Heart right ventricle (tissue), 16 donors: Measurements from ENCODE around the gene STAT2. TPM values are rescaled to one million over a fixed set of nuclear protein-coding genes. Genes with fewer than 3 reads are reported as not detected.
"Not testable (repeated sequence)": the region's sequence is repeated elsewhere in the genome, so short reads cannot be mapped to it uniquely, and the experiment has no call there.

Source experiments
- ATAC-seq, 8 donors: fragments of 200-7000 bp; cut with Tn5 transposase; one replicate each; pipeline ENCODE4 v1.9.1; 2020; ENCODE audit warnings: mild to moderate bottlenecking in 8 of 8, moderate library complexity in 8 of 8, moderate number of reproducible peaks in 1 of 8
- DNase-seq, 2 donors: peaks; one replicate each; pipeline ENCODE4 v3.0.0-alpha.2; 2020
- H3K27ac ChIP-seq, 10 donors: fragments of 200-600 bp; sonication (generic) in 2 of 10; one replicate each; pipeline versions ENCODE4 v1.5.0 to v1.8.0; 2020 to 2022; ENCODE audit warnings: mild to moderate bottlenecking in 3 of 10
- H3K27me3 ChIP-seq, 7 donors: fragments of 200-600 bp; one replicate each; pipeline ENCODE4 v1.8.0; 2021 to 2022; ENCODE audit warnings: mild to moderate bottlenecking in 2 of 7
- H3K36me3 ChIP-seq, 9 donors: fragments of 200-600 bp; sonication (generic) in 1 of 9; one replicate each; pipeline versions ENCODE4 v1.5.0 to v1.8.0; 2020 to 2022; ENCODE audit warnings: mild to moderate bottlenecking in 2 of 9
- H3K4me1 ChIP-seq, 9 donors: fragments of 200-600 bp; sonication (generic) in 1 of 9; one replicate each; pipeline versions ENCODE4 v1.5.0 to v1.8.0; 2020 to 2022; ENCODE audit warnings: mild to moderate bottlenecking in 4 of 9
- H3K4me3 ChIP-seq, 10 donors: fragments of 200-600 bp; sonication (generic) in 2 of 10; one replicate each; pipeline versions ENCODE4 v1.5.0 to v1.8.0; 2020 to 2022; ENCODE audit warnings: mild to moderate bottlenecking in 7 of 10, moderate library complexity in 2 of 10
- H3K9me3 ChIP-seq, 11 donors: fragments of 200-600 bp in 10 of 11; sonication (generic) in 2 of 11; one replicate each; pipeline versions ENCODE4 v1.5.0 to v1.8.0; 2013 to 2022; ENCODE audit warnings: mild to moderate bottlenecking in 2 of 11, control low read depth in 1 of 11, moderate library complexity in 1 of 11
- WGBS, 2 donors: extraction: QIAGEN DNeasy Blood & Tissue Kit; methylation state at CpG; one replicate each; pipeline ENCODE4 v1.1.7; 2013; ENCODE audit warnings: inconsistent platforms in 1 of 2; 5-methylcytosine and 5-hydroxymethylcytosine counted together
- intact Hi-C, 10 donors: fragments of 100-400 bp; cut with DNase I; formaldehyde crosslinking; loops; one replicate each; pipeline versions ENCODE4 v1.11.1 to v1.14.2; 2022
- polyA plus RNA-seq, 2 donors: library from polyadenylated mRNA; stranded (reverse); fragments of 200-250 nt; gene quantifications; one replicate each; pipeline ENCODE4 v1.2.3, GENCODE V29; 2013
- total RNA-seq, 10 donors: library from RNA; stranded (reverse); fragmentation: NEBNext Ultra II Directional in 3 of 10; extraction: Animal tissue kit (Norgen Biotek cat#: 25700) in 3 of 10; gene quantifications; one replicate each; pipeline versions ENCODE4 v1.2.1 to v1.2.4, GENCODE V29; 2021 to 2023
- TF ChIP-seq, protein P1 (sequence below), 9 donors: fragments of 200-600 bp; sonication (generic) in 2 of 9; IDR thresholded peaks; one replicate each; pipeline versions ENCODE4 v1.5.0 to v1.8.0; 2021 to 2022; ENCODE audit warnings: antibody characterized with exemption in 9 of 9, mild to moderate bottlenecking in 5 of 9, moderate library complexity in 1 of 9
- donor health status: Arrhythmogenic right ventricular cardiomyopathy.
- donor health status: ischemic (EF 13 %, LVEDD 7.1; RV severe dilation, severe dysfunction).
- donor health status: healthy with polysubstance abuse.
- donor health status: DM: no; HTN: yes; CAD: no.
- donor health status: DM: no; HTN: no; CAD: no.
- donor health status: ischemic (EF 25% LVEDD 6.9; RV normal size, moderate dysfunction).
- donor health status: ischemic (EF 25% LVEDD 5.7; RV mildly dilated, moderate dysfunction).
- donor health status: healthy.
- donor health status: DM: yes; HTN: yes; CAD: no.
- donor health status: Ischemic cardiomyopathy.
- donor health status: ischemic (EF 35%, LVEDD 5.7; RV mildly dilated, moderate dysfunction).
- donor health status: nonischemic (EF 11% LVEDD 7.7; RV severe dilation, severe dysfunction).
- donor health status: DM: yes; HTN: yes; CAD: no.
- donor health status: PGD.
- donor health status: ischemic (EF 29% LVEDD 5.4; RV normal size, mild dysfunction).
- donor health status: nonischemic (EF 23%, LVEDD 6.1; RV moderate dilation, normal function).

STAT2 gene
- total and polyA plus RNA-seq, 12 donors, result 16.9 to 107 (median 38.7) TPM

DNA sequence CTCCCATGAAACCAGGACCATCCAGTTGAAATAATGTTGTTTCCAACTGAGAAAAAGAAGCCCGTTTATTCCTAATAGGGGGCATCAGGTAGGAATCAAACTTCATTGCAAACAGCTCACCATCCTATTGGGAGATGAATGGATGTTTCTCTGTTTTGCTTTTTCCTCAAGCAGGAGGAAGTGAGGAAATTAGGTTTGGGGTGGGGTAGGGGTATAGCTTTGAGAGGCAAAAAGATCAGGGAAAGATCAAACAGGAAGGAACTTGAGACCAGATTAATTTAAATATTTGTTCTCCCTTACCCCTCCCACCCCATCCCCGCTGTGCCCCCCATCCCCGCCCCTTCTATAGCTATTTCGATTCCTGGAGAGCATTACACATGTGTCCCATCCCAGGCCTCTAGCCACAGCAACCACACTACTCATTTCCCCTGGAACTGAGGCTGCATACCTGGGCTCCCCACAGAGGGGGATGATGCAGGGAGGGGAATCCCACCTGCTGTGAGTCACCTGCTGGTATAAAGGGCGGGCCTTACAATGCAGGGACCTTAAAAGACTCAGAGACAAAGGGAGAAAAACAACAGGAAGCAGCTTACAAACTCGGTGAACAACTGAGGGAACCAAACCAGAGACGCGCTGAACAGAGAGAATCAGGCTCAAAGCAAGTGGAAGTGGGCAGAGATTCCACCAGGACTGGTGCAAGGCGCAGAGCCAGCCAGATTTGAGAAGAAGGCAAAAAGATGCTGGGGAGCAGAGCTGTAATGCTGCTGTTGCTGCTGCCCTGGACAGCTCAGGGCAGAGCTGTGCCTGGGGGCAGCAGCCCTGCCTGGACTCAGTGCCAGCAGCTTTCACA lies 21.4 kb downstream of the STAT2 start, which contains the start of gene IL23A:
TSS of gene IL23A (plus strand) at position 577 of the 850 bp plus-strand sequence. CDS start at position 738, 161 bp downstream.
- Histone ChIP-seq H3K4me1 (peaks cover 0 to 33% (median 3%) of the 10 kb centered on the region in 9 donors), H3K9me3 (no peaks in the 10 kb centered on the region), H3K36me3 (peaks cover 0 to 32% (median 14%) of the 10 kb centered on the region in 9 donors), H3K4me3 (no peak within 1 kb of the TSS), H3K27ac (peak within 1 kb of the TSS in 1 of 10 donors; percentile 86), H3K27me3 (no peaks in the 10 kb centered on the region)
- WGBS, 2 donors, result 37 to 47% methylated on average over 9 of the region's 9 CpGs
- TF ChIP-seq, protein P1, sequence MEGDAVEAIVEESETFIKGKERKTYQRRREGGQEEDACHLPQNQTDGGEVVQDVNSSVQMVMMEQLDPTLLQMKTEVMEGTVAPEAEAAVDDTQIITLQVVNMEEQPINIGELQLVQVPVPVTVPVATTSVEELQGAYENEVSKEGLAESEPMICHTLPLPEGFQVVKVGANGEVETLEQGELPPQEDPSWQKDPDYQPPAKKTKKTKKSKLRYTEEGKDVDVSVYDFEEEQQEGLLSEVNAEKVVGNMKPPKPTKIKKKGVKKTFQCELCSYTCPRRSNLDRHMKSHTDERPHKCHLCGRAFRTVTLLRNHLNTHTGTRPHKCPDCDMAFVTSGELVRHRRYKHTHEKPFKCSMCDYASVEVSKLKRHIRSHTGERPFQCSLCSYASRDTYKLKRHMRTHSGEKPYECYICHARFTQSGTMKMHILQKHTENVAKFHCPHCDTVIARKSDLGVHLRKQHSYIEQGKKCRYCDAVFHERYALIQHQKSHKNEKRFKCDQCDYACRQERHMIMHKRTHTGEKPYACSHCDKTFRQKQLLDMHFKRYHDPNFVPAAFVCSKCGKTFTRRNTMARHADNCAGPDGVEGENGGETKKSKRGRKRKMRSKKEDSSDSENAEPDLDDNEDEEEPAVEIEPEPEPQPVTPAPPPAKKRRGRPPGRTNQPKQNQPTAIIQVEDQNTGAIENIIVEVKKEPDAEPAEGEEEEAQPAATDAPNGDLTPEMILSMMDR (IDR thresholded peaks at IDR 0.05), result no peak
- intact Hi-C loops, result loop anchor here in 4 of 10 donors (10.0 kb wide), 2 partner anchors 126 to 256 kb away; partner anchors contain the start of gene SPRYD4 (in 4 of the 4)
- DNase-seq (no peak), ATAC-seq (no peak)

- Histone ChIP-seq H3K9me3 (no peaks in the 10 kb centered on the region), H3K27ac (peak overlapping the region in 1 of 10 donors; percentile 86), H3K27me3 (no peaks in the 10 kb centered on the region), H3K4me1 (peaks cover 5 to 39% (median 7%) of the 10 kb centered on the region in 9 donors), H3K4me3 (no peak overlapping the region), H3K36me3 (peaks cover 0 to 25% (median 7%) of the 10 kb centered on the region in 9 donors)
- TF ChIP-seq, protein P1 (IDR thresholded peaks at IDR 0.05), result no peak
- 80 to 83% methylated on average over 8 of the region's 8 CpGs for WGBS, 2 donors
- no peak for DNase-seq
- ATAC-seq, result no peak
- intact Hi-C loops, result loop anchor here in 4 of 10 donors (10.0 kb wide), 2 partner anchors 127 to 257 kb away; partner anchors contain the start of gene SPRYD4 (in 4 of the 4)
Measured at GRCh38 chr12:56337753-56338251, 22.1 kb downstream of the STAT2 start.

DNA sequence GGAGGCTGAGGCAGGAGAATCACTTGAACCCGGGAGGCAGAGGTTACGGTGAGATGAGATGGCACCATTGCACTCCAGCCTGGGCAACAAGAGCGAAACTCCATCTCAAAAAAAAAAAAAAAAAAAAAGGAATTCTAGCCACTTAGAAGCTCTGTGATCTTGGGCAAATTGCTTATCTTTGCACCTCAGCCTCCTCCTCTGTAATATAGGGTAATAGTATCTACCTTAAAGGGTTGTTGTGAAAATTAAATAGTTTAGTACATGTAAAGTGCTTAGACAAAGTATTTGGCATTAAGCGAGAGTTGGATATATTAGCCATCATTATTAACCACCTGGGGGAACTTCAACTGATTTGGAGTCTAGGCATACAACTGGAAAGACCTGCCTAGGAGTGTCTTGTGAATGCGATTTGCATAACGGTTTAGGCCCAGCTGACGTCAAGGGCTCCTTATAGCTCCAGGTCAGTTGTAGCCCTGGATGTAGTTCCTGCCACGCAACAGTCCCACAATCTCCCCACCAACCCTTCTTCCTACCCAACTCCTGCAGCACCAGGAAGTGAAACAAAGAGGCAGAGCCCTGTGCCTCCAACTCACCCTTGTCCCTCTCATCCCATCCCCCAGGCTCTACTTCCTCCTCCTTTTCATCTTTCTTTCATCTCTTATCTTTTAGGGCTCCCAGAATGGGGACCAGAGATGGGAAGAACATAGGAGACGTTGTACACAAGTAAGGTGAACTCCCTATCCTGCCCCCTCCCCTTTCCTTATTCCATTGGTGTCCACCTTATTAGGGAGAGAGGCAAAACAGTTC lies 23.3 kb downstream of the STAT2 start:
- ATAC-seq, result no peak
- 82 to 83% methylated on average over 8 to 9 of the region's 9 CpGs for WGBS, 2 donors
- intact Hi-C loops, result loop anchor here in 4 of 10 donors (10.0 kb wide), 2 partner anchors 128 to 258 kb away; partner anchors contain the start of gene SPRYD4 (in 4 of the 4)
- no peaks in the 10 kb centered on the region for H3K9me3 ChIP-seq
- TF ChIP-seq, protein P1 (IDR thresholded peaks at IDR 0.05), result no peak
- peaks cover 6 to 41% (median 15%) of the 10 kb centered on the region in 9 donors for H3K4me1 ChIP-seq
- no peak for DNase-seq
- no peaks in the 10 kb centered on the region for H3K27me3 ChIP-seq
- H3K4me3 ChIP-seq, result no peak overlapping the region
- no peak overlapping the region for H3K27ac ChIP-seq
- peaks cover 0 to 12% (median 0%) of the 10 kb centered on the region in 9 donors for H3K36me3 ChIP-seq

- intact Hi-C loops, result loop anchor here in 4 of 10 donors (2.0 to 10.0 kb wide), 3 partner anchors 25 to 259 kb away; partner anchors contain the start of genes SPRYD4 (in 4 of the 4) and STAT2 (in 1 of the 4)
- not testable (repeated sequence) for H3K27ac ChIP-seq, H3K9me3 ChIP-seq, H3K36me3 ChIP-seq, H3K27me3 ChIP-seq, DNase-seq, ATAC-seq, H3K4me3 ChIP-seq
- H3K4me1 ChIP-seq, result peaks cover 6 to 41% (median 15%) of the 10 kb centered on the region in 9 donors
- WGBS, 2 donors, result 95 to 96% methylated on average over 8 of the region's 8 CpGs
Measured at GRCh38 chr12:56335527-56335926, 24.4 kb downstream of the STAT2 start.
